ENCODE measurements around the gene UBE2C.

Gene UBE2C

GRCh38 chr20:45833883-45834796, 21.7 kb downstream of the UBE2C start:
- DNase-seq, result peak; percentile 91

DNA sequence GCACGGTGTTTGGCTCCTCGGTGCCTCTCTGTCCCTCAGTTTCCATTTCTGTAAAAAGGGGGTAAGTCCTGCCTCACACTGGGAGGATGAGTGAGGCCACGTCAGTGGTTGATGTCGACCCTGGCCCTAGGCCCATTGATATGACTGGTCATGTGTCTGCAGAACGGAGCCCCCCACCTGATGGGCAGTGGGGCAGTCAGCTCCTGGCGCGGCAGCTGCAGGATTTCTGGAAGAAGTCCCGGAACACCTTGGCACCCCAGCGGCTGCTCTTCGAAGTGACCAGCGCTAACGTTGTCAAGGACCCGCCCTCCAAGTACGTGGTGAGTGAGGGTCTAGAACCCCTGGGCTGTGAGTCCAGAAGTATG, 22.3 kb downstream of the UBE2C start:
- DNase-seq, result no peak

- DNase-seq, result peak; percentile 7
These were observed 22.9 kb downstream of the UBE2C start for GRCh38 chr20:45835329-45835765.

- no peak for DNase-seq
These were observed 23.4 kb downstream of the UBE2C start for GRCh38 chr20:45835825-45836224.

- DNase-seq, result no peak
These were observed 24.4 kb downstream of the UBE2C start for GRCh38 chr20:45836841-45837240.

DNA sequence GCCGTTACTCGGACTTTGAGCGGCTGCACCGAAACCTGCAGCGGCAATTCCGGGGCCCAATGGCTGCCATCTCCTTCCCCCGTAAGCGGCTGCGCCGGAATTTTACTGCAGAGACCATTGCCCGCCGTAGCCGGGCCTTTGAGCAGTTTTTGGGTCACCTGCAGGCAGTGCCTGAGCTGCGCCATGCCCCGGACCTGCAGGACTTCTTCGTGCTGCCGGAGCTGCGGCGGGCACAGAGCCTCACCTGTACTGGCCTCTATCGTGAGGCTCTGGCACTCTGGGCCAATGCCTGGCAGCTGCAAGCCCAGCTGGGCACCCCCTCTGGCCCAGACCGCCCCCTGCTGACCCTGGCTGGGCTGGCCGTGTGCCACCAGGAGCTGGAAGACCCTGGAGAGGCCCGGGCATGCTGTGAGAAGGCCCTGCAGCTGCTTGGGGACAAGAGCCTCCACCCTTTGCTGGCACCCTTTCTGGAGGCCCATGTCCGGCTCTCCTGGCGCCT, 28.3 kb downstream of the UBE2C start:
- DNase-seq, result no peak

GRCh38 chr20:45841407-45842129, 29.1 kb downstream of the UBE2C start:
- no peak for DNase-seq

- DNase-seq, result no peak
These were observed 29.8 kb downstream of the UBE2C start for GRCh38 chr20:45842169-45842812.

GRCh38 chr20:45843506-45843905, 31.1 kb downstream of the UBE2C start:
- no peak for DNase-seq

- DNase-seq, result no peak
These were observed 33.0 kb downstream of the UBE2C start for GRCh38 chr20:45845452-45845851.

DNA sequence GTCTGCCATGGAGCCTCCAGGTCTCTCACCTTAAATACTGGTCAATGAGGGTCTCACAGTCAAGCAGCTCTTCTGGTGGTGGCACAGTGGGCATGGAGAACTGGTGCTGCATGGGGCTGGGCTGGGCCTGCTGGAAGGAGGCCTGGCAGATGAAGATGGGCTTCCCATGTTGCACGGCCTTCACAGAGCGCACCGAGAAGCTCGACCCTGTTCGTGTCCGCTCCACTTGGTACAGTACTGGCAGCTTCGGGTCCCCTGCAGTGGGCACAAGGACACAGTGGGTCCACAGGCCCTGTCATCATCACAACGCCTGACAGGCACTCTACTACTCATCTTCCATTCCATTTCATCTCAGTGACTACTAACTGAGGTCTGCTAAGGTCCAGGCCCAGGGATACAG, 36.0 kb downstream of the UBE2C start:
- DNase-seq, result no peak

DNA sequence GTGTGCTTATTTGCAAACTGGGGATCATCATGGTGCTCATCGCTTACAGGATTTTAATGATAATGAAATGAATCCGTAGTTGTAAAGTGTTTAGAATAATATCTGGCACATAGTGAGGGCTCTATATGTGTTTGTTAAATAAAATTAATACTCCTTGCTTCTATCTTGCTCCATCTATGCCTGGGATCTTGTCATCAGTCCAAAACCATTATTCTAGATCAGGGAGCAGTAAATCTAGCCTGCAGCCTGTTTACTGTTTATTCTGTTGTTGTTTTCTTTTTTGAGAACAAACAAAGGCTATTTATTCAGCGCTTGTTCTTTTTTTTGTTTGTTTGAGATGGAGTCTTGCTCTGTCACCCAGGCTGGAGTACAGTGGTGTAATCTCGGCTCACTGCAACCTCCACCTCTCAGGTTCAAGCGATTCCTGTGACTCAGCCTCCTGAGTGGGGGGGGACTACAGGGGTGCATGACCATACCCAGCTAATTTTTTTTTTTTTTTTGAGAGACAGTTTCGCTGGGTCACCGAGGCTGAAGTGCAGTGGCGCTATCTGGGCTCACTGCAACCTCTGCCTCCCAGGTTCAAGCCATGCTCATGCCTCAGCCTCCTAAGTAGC, 36.6 kb downstream of the UBE2C start:
- DNase-seq, result no peak

GRCh38 chr20:45850238-45850637, 37.8 kb downstream of the UBE2C start:
- DNase-seq, result no peak

- DNase-seq, result no peak
These were observed 38.5 kb downstream of the UBE2C start for GRCh38 chr20:45850926-45851325.

GRCh38 chr20:45851501-45851900, 39.1 kb downstream of the UBE2C start:
- DNase-seq, result no peak

DNA sequence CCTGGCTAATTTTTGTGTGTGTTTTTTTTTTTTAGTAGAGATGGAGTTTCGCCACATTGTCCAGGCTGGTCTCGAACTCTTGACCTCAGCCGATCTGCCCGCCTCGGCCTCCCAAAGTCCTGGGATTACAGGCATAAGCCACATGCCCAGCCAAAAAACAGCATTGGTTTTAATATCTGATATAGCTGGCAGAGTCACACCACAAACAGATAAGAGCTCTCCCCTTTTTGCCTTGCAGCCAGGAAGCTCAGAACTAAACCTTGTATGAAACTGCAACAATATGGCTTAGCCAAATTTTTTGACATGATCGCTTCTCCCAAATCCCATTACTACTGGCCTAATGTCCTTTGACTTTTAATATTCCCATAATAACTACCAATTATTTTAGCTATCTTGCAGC, 39.9 kb downstream of the UBE2C start:
- no peak for DNase-seq

DNA sequence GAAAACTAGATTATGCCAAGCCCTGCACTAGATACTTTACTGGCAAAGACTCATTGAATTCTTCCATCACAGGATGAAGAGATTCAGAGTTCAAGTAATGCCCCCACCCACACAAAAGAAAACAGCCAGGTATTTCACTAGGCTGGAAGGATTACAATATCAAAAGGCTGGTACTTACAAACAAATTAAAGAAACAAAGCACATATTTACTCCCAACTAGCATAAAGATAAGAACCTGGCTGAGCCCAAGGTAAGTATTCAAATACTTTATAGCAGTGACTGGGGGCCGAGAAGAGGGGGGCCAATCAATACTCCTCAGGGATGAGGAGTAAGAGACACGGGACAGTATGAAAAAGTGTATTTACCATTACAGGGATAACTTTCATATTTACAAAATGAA, 41.0 kb downstream of the UBE2C start:
- no peak for DNase-seq

GRCh38 chr20:45857114-45857881, 44.9 kb downstream of the UBE2C start, which contains the start of the genes ACOT8 and ZSWIM3:
TSS of gene ACOT8 (minus strand) at chr20:45857392. CDS start at chr20:45857315, 77 bp downstream.
TSS of gene ZSWIM3 (plus strand) at chr20:45857614. CDS start at chr20:45857826, 212 bp downstream.
- peak; percentile 100 for DNase-seq

GRCh38 chr20:45857882-45858216, 45.4 kb downstream of the UBE2C start:
- no peak for DNase-seq

GRCh38 chr20:45859916-45860315, 47.5 kb downstream of the UBE2C start:
- no peak for DNase-seq

- DNase-seq, result no peak
These were observed 48.2 kb downstream of the UBE2C start for GRCh38 chr20:45860560-45861220.
